IPS-18a (cell line): ENCODE data around the gene CATSPER3.

Source experiments
- H3K27ac ChIP-seq: one replicate; pipeline ENCODE4 v1.5.1; 2013; ENCODE audit warnings: low read length
- H3K27me3 ChIP-seq: one replicate; pipeline ENCODE4 v1.6.1; 2013; ENCODE audit warnings: mild to moderate bottlenecking, low read length; ENCODE audit not compliant: control insufficient read depth, insufficient read depth
- H3K36me3 ChIP-seq: one replicate; pipeline ENCODE4 v1.6.1; 2013; ENCODE audit warnings: low read depth, low read length; ENCODE audit not compliant: control insufficient read depth
- H3K4me1 ChIP-seq: one replicate; pipeline ENCODE4 v1.6.1; 2013; ENCODE audit warnings: low read depth, low read length; ENCODE audit not compliant: control insufficient read depth
- H3K4me3 ChIP-seq: one replicate; pipeline ENCODE4 v1.5.1; 2013; ENCODE audit warnings: low read length
- H3K9ac ChIP-seq: one replicate; pipeline ENCODE4 v1.6.1; 2013; ENCODE audit warnings: mild to moderate bottlenecking, low read length, moderate library complexity
- H3K9me3 ChIP-seq: one replicate; pipeline ENCODE4 v1.6.1; 2013; ENCODE audit warnings: low read depth, low read length; ENCODE audit not compliant: control insufficient read depth

The CATSPER3 gene

GRCh38 chr5:135004376-135004775 is 36.7 kb downstream of the CATSPER3 start:
- Histone ChIP-seq H3K9me3 (no peaks in the 10 kb centered on the region), H3K4me1 (no peaks in the 10 kb centered on the region), H3K36me3 (no peaks in the 10 kb centered on the region), H3K9ac (no peak overlapping the region), H3K27me3 (no peaks in the 10 kb centered on the region), H3K4me3 (no peak overlapping the region), H3K27ac (no peak overlapping the region)

- no peaks in the 10 kb centered on the region for H3K36me3 ChIP-seq
- H3K9me3 ChIP-seq: no peaks in the 10 kb centered on the region
- H3K4me1 ChIP-seq: no peaks in the 10 kb centered on the region
- H3K4me3 ChIP-seq: no peak overlapping the region
- H3K27me3 ChIP-seq: no peaks in the 10 kb centered on the region
- H3K9ac ChIP-seq: no peak overlapping the region
- H3K27ac ChIP-seq: no peak overlapping the region
Observed at GRCh38 chr5:135005076-135005475, 37.4 kb downstream of the CATSPER3 start.

- Histone ChIP-seq H3K9me3 (no peaks in the 10 kb centered on the region), H3K27ac (no peak overlapping the region), H3K4me1 (no peaks in the 10 kb centered on the region), H3K36me3 (no peaks in the 10 kb centered on the region), H3K9ac (no peak overlapping the region), H3K27me3 (no peaks in the 10 kb centered on the region), H3K4me3 (no peak overlapping the region)
Observed at GRCh38 chr5:135007305-135007704, 39.6 kb downstream of the CATSPER3 start.

- H3K9ac ChIP-seq: no peak overlapping the region
- H3K9me3 ChIP-seq: no peaks in the 10 kb centered on the region
- H3K27ac ChIP-seq: no peak overlapping the region
- H3K36me3 ChIP-seq: no peaks in the 10 kb centered on the region
- H3K27me3 ChIP-seq: no peaks in the 10 kb centered on the region
- H3K4me3 ChIP-seq: no peak overlapping the region
- no peaks in the 10 kb centered on the region for H3K4me1 ChIP-seq
Observed at GRCh38 chr5:135007749-135008363, 40.1 kb downstream of the CATSPER3 start.

- Histone ChIP-seq H3K27ac (no peak overlapping the region), H3K36me3 (no peaks in the 10 kb centered on the region), H3K9ac (no peak overlapping the region), H3K4me3 (no peak overlapping the region), H3K9me3 (no peaks in the 10 kb centered on the region), H3K27me3 (no peaks in the 10 kb centered on the region), H3K4me1 (no peaks in the 10 kb centered on the region)
Observed at GRCh38 chr5:135008556-135008955, 40.8 kb downstream of the CATSPER3 start.

GRCh38 chr5:135008981-135009735 is 41.5 kb downstream of the CATSPER3 start:
- no peaks in the 10 kb centered on the region for H3K27me3 ChIP-seq
- H3K4me3 ChIP-seq: no peak overlapping the region
- no peak overlapping the region for H3K9ac ChIP-seq
- no peak overlapping the region for H3K27ac ChIP-seq
- no peaks in the 10 kb centered on the region for H3K36me3 ChIP-seq
- no peaks in the 10 kb centered on the region for H3K4me1 ChIP-seq
- H3K9me3 ChIP-seq: no peaks in the 10 kb centered on the region

- H3K36me3 ChIP-seq: no peaks in the 10 kb centered on the region
- H3K27me3 ChIP-seq: no peaks in the 10 kb centered on the region
- H3K27ac ChIP-seq: no peak overlapping the region
- H3K9ac ChIP-seq: no peak overlapping the region
- H3K9me3 ChIP-seq: no peaks in the 10 kb centered on the region
- no peaks in the 10 kb centered on the region for H3K4me1 ChIP-seq
- no peak overlapping the region for H3K4me3 ChIP-seq
Observed at GRCh38 chr5:135009736-135010501, 42.2 kb downstream of the CATSPER3 start.

GRCh38 chr5:135010502-135011354 is 43.0 kb downstream of the CATSPER3 start:
- Histone ChIP-seq H3K27ac (no peak overlapping the region), H3K27me3 (no peaks in the 10 kb centered on the region), H3K9me3 (no peaks in the 10 kb centered on the region), H3K36me3 (no peaks in the 10 kb centered on the region), H3K4me3 (no peak overlapping the region), H3K9ac (no peak overlapping the region), H3K4me1 (no peaks in the 10 kb centered on the region)

GRCh38 chr5:135011355-135012032 is 43.8 kb downstream of the CATSPER3 start:
- Histone ChIP-seq H3K4me3 (no peak overlapping the region), H3K4me1 (no peaks in the 10 kb centered on the region), H3K27ac (no peak overlapping the region), H3K27me3 (no peaks in the 10 kb centered on the region), H3K9ac (no peak overlapping the region), H3K9me3 (no peaks in the 10 kb centered on the region), H3K36me3 (no peaks in the 10 kb centered on the region)

- Histone ChIP-seq H3K4me3 (no peak overlapping the region), H3K9ac (no peak overlapping the region), H3K9me3 (no peaks in the 10 kb centered on the region), H3K36me3 (no peaks in the 10 kb centered on the region), H3K27ac (no peak overlapping the region), H3K4me1 (no peaks in the 10 kb centered on the region), H3K27me3 (no peaks in the 10 kb centered on the region)
Observed at GRCh38 chr5:135012033-135012588, 44.4 kb downstream of the CATSPER3 start.
